GM18519 (cell line): Measurements from ENCODE around the gene PIWIL1.

ENCODE experiments used
- ATAC-seq: cut with Tn5 transposase; IDR thresholded peaks from one replicate; pipeline ENCODE4 v1.9.1; 2021; ENCODE audit warnings: mild to moderate bottlenecking, moderate library complexity; ENCODE audit not compliant: unreplicated experiment, low FRiP score

Gene PIWIL1

DNA sequence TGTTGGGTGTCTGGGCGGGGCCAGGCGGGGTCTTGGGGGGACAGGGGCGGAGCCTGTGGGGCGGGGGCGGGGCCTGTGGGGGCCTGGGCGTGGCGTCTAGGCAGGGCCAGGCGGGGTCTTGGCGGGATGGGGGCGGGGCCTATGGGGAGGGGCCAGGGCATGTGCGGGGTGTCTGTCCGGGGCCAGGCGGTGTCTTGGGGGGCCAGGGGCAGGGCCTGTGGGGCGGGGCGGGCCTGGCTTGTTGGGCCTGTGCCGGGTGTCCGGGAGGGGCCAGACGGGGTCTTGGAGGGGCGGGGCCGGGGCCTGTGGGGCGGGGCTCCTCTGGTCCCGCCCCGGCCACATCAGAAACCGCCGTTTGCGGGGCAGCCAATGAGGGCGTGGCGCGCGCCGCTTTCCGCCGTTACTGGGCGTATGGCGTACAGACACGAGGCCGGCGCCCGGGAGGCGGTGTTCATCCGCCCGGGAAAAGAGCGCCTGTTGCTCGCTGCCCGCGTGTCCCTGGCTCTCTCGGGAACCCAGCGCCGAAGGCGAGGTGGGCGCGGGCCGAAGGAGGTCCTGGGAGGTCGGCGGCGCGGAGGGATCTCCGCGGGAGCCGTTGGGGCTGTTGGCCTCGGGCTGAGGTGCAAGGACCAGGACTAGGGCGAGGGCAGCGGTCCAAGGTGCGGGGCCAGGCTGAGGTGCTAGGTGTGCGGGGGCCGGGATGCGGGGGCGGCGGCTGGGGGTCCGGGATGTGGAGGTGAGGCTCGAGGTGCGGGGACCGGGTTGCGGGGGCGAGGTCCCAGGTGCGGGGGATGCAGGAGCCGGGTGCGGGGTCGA is at the start of gene PIWIL1:
PIWIL1 (plus strand) TSS at position 400 of the 816 bp plus-strand sequence. CDS start 4,705 bp downstream, outside the sequence.
- no peak for ATAC-seq

DNA sequence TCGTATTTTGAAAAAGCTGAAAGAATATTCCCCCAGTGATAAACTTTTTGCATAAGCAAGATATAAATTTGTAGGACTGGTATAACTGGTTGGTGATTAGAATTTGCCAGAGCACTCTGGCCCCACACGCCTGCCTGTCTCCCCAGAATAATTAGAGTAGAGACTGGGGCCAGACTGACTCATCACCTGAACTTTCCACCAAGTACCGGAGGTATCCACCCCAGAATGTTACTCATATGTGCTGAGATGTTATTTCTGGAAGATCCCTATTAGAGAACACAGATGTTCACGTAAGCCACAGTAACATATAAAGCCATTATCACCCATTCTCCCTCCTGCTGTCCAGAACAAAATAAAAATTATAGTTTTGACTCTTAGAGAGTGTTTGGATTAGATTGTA is 49.5 kb upstream of the PIWIL1 start:
- ATAC-seq: no peak

DNA sequence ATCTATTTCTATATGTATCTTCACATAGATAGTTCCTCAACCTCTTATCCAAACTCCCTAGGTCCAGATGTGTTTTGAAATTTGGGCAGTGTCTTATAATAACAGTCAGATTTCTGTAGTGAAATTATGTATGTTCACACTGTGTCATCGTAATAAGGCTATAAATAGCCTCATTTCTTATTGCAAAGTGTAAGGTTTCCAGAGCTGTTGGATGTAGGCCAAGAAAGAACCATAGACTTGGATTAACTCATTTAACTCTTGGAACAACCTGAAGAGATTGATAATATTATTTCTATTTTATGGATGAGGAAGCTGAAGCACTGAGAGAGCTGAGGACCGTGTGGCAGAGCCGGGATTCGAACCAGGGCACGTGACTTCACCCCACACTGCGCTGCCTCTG is 49.0 kb upstream of the PIWIL1 start:
- no peak for ATAC-seq

DNA sequence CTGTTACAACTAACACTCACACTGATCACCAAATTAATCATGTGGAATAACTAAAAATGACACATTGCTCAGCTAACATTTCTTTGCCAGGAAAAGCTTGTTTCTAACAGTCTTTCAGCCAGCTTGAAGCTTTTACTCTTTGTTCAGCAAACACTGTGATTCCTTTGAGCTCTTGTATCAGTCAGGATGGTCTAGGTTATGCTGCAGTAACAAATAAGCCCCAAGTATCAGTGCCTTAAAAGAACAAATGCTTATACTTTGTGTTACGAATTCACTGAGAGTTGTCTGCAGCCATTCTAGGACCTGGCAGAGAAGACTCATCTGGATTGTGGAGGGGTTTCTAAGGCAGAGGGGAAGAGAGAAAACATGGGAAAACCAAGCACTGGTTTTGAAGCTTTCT is 47.6 kb upstream of the PIWIL1 start:
- no peak for ATAC-seq

DNA sequence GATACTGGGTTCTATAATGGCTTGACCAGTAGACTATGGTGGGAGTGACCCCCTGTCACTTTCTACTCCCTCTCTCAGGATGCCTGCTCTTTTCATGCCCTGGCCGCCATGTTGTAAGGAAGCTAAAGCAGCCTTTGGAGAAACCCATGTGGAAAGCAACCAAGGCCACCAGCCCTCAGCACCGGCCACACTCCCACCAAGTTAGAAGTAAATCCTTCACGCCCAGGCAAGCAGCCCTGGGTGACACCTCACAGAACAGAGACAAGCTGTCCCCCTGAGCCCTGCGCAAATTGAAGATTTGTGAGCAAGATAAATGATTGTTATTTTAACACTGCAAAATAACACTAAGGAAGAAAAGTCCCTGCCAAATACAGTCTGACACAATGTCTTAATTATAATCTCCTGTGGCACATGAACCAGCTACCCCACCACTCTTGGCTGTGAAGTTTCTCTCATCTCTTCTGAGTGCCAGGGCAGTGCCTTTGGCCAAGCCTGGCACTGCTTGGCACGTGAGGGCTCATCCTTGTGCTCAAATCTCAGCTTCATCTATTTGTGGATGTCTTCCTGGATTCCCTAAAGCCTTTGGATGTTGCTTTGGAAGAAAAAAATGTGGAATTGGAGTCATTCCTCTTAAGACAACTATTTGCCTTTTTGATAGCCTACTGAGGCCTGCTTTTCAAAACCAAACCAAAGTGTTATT is 39.2 kb upstream of the PIWIL1 start:
- ATAC-seq: no peak

DNA sequence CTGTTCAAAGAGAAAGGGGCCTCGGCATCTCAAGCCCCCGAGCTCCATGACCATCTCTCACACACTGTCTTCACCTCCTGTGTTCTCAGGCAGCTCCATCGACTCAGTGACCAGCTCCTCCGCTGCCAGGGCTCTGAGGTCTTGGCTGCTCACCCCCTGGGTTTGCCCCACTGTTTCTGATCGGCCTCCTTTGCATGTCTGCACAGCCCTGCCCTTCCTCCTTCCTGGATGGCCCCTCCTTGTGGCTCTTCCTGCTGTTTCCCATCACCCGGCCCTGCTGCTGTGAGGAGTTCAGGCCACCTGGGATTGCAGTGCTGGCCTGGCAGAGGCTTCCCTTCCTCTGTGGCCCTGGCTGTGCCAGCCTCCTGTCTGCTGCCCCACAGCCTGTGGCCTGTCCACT is 38.1 kb upstream of the PIWIL1 start:
- no peak for ATAC-seq

DNA sequence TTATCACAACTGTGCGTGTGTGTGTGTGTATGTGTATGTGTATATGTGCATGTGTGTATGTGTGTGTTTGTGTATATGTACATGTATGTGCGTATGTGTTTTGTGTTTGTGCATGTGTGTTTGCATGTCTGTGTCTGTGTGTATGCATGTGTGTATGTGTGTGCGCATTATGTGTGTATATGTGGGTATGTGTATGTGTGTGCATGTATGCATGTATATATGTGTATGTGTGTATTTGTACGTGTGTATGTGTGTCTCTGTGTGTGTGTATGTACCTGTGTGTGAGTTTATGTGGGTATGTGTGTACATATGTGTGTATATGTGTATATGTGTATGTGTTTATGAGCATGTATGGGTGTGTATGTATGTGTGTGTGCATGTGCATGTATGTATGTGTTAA is 37.6 kb upstream of the PIWIL1 start:
- ATAC-seq: no peak

DNA sequence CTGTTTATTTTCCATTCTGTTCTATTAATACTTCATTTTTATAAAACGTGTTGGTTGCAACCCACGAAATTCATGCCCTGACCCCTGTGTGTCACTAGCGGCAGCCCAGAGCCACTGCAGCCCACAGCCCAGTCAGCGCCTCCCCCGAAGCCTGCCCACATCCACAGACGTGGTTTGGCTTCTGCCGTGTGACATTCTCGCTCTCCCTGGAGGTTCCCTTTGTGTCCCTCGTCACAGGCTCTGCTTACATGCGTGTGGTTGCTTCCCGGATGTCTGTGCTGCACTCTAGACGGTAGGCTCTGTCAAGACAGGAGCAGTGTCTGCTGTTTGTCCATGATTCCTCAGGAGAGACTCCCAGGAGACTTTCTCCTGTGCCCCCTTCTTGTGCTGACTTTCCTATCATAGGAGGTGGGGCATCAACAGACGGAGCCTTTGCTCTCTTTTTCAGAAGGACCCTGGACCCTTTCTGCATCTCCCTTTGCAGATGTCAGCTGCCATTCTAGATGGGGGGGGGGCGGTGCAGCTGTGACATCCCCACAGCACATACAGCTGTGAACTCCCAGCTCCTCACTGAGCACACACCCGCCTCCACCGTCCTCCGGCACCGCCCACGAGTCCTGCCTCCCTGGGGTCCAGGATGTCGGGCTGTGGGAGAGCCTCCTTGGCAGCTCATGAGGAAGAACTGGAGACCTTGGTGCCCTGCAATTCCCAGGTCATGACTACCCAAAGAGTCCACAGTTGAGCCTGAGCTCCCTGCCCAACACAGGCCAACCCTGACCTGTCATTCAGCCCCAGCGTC is 36.8 kb upstream of the PIWIL1 start:
- no peak for ATAC-seq

DNA sequence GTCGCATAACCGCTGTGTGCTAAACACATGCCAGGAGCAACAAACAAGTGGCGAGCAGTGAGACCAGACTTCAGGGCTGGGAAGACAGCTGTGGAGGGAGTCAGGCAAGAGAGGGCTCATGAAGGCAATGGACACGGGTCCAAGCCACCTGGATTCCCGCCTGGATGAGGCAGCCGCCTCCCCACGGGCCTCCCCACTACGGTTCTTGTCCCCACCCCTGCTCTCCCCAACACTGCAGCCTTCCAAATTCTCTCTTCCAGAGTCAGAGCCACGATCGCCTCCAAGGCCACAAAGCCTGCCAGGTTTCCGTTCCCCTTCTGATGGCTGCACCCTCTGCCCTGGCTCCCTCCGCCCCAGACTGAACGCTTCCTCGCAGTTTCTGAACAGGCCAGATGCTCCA is 36.1 kb upstream of the PIWIL1 start:
- no peak for ATAC-seq

DNA sequence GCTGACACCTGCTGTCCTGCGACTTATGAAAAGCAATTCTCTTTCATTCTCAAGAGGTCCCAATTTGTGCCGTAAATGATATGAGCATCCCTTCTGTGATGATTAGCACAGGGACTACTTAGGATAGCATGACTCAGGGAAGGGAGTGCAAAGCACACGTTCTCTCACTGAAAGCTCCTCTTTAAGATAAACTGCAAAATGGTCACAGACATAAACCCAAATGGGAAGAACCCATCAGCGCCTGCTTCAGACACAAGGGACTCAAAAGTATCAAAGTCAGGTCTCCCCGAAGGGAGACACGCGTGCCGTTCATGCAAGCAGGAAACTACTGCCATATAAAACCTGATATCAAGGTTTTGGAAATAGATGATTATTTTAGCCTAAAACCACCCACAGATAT is 33.9 kb upstream of the PIWIL1 start:
- no peak for ATAC-seq

DNA sequence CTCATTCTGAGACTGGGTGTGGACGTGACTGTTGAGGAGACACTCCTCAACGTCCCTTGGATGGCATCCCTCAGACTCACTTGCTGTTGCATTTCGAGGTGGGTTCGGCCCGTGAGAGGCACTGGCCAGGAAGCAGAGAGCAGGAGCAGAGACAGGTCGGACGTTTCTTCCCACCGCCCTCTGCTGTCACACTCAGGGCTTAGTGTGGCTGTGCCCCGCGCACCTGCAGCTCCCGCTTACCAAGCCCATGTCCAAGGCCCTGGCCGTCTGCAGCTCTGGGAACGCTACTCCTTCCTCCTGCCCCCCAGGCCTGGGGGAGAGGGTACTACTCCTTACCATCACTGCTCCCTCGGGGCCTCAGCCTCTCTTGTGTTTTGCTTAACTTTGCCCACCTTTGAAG is 29.8 kb upstream of the PIWIL1 start:
- no peak for ATAC-seq

DNA sequence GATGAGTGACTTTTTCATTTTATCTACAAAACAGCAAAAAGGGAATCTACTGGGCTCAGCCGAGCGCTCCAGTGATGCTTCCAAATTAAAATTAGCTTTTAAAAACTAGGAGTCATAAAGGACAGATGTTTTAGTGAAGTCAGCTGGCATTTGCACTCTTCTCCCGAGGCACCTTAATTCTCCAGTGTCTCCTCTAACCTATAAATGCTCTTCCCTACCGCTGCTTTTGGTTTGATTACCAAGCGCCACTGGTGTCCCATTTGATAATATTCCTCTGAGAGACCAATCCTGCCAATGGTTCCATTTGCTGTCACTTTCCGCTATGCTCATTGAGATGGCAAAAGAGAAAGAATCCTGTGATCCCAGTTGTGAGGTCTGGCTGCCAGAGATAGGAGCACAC is 29.3 kb upstream of the PIWIL1 start:
- ATAC-seq: no peak

DNA sequence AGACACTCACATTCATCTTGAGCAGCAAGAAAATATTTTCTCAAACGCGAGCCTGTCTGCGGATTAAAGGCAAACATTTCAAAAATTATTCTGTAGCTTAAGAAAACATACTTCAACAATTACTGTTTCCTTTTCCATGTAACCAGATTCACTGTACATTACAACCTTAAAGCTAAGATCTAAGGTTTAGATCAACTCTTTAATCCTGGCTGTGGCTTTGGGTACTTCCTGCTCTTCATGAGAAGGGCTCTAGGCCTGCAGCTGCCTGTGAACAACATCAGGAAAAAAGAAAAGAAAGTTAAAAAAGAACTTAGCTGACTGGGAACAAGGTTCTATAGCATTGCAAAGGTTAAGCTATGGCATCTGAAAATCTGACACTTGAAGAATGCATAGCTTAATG is 21.4 kb upstream of the PIWIL1 start:
- ATAC-seq: no peak

DNA sequence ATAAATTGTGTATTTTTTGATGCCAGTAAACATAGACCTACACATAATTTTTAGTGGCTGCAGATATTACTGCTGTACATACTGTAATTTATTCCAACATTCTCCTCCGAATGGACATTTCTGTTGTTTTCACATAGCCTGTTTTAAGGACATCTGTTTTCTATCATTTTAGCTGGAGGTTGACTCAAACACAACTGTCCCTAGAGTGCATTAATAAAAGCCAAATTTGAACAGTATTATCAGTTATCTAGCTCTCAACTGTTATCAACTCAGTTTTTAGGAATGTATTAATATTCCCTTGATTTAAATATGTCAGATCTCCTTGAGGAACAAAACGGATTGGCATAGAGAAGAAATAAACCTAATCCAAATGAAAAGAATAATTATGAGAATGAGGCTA is 17.2 kb upstream of the PIWIL1 start:
- ATAC-seq: no peak

DNA sequence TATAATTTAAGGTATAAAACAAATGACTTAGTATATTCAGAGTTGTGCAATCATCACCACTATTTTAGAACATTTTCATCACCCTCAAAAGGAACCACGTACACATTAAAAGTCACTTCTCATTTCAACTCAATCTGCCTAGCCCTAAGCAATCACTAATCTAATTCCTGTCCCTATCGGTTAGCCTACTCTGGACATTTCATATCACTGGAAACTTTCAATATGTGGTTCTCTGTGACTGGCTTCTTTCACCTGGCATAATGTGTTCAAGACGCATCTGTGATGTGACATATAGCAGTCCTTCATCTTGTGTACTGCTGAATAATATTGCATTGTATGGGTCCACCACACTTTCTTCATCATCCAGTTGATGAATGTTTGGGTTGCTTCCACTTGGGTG is 15.4 kb upstream of the PIWIL1 start:
- no peak for ATAC-seq

DNA sequence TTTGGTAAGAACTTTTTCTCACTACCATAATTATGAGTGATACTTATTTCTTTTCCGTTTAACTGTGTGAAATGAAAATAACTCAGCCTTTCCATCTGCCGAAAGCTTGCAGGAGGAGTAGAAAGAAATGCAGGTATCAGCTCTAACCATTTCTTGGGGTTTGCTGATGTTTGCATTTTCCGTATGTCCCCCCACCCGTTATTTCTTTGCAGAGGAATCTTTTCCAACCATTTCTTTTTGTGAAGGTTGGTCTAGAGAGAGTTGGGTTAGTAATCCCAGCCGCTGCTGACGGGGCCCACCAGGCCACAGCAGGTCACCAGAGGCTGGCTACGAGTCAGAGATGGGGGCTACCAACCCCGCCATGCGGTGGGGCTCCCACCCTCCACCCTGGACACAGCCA is 7.0 kb upstream of the PIWIL1 start:
- ATAC-seq: no peak

DNA sequence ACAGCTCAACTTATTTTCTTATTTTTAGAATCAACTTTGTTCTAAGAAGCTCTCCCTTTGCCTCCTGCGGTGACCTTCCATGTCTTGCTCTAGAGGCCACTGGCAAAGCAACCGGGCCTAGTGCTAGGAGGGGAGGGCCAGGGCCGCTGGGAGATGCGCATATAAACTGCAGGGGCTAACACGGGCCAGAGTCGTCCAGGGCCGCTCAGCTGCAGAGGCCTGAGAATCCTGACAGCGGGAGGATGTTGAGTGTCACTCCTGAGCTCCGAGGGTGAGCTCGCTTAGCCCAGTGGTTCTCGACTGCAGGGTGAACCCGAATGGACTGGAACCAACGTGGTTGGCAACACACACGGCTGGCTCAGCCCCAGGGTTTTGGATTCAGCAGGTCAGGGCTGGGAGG is 6.5 kb upstream of the PIWIL1 start:
- ATAC-seq: no peak

DNA sequence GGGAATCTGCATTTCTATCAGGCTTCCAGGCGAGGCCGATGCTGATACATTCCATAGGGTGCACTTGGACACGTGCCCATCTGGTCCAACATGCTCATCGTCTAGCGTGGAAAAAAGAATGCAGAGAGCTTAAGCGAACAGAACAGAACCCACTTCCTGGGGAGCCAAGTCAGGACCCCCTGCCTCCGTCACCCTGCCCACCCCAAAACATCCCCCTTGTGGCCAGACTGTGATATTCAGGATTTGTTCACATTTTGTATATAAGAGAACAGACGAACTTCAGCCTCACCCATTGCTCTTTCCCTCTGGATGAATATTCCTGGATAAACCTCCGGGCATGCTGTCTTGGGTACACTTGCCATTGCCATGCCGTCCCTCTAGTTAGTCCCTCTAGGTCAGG is 4.3 kb upstream of the PIWIL1 start:
- no peak for ATAC-seq

DNA sequence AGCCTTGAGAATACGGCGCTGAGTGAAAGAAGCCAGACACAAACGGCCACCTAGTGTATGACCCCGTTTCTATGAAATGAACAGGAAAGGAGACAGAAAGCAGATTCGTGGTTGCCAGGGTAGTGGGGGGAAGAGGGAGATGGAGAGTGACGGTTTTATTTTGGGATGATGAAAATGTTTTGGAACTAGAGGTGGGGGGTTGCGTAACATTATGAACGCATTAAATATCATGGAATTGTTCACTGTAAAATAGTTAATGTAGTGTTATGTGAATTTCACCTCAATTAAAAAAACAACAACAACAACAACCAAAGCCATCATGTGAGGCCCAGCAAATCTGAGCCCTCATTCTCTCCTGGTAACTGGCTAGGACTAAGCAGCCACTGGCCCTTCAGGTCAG is 3.3 kb upstream of the PIWIL1 start:
- no peak for ATAC-seq

DNA sequence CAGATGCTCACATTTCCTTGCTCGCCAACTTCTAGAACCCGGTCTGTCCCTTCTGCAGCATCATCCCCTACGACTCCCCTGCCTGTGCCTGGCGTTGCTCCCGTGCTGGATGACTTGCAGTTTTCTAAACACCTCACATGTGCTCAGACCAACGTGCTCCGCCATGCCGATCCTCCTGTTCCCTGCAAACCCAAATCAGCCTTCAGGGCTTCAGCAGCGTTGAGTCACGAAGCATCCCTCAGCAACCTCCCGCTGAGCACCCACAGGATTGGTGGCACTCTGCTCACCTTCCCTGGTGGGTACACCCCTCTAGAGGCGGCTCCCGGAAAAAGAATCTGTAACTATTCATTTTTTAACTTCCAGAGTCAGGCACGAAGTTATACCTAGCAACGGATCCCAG is 2.8 kb upstream of the PIWIL1 start:
- no peak for ATAC-seq
